SH-SY5Y (cell line): ENCODE data around the gene PIAS2.

Experiments used
- GATA2 ChIP-seq: IDR thresholded peaks from 2 replicates; pipeline ENCODE4 v1.6.1; 2011; ENCODE audit warnings: mild to moderate bottlenecking, low read depth, low read length
- GATA3 ChIP-seq: IDR thresholded peaks from 2 replicates; pipeline ENCODE4 v1.6.1; 2011; ENCODE audit warnings: low read depth, mild to moderate bottlenecking, low read length, moderate library complexity

PIAS2 gene

DNA sequence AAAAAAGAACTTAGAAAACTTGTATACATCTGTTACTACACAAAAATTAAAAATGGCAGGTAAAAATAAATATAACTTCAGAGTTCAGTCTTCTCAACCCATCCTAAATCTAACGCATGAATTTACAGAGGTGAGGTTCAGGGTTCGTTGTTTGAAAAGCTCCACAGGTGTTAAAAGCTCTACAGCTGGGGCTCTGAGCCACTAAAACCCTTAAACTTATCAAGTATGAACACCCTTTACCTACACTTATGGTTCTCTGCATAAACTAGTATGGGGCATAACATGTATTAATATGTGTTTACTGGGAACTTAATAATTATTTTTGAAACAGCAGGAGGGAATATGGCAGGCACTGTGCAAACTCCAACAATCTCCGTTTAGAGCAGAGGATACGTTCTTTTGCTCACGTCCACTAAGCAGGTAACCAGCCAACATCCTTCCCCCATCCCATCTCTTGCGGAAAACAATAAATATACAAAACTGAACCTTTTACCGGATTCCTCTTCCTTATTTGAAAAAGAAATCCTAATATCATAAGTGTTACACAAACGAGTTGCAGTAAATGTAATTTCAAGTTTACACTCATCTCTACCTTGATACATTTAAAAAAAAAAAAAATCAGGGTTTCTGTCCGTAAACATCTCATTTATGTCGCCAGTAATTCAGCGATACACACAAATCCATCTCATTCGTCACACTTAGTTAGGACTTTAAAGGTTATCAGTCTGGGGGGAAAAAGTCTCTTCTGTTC is 1.3 kb downstream of the PIAS2 start:
- TF ChIP-seq GATA3 (no peak), GATA2 (no peak)

- TF ChIP-seq GATA2 (no peak), GATA3 (no peak)
Observed at GRCh38 chr18:46910856-46911255, 6.5 kb downstream of the PIAS2 start.

DNA sequence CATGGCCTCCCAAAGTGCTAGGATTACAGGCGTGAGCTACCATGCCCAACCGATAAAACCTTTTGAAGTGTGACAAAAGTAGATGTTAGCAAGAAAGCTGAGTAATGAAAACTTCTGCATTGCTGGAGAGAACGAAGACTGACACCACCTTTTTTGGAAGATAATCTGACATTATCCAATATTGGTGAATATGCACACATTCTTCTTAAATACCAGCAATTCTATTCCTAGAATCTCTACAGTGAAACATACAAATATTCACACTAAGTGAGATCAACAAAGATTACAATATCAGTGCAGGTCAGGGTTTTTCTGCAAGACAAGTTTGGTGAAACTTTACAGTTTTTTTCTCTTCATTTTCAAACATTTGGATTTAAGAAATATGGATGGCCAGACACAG is 7.8 kb downstream of the PIAS2 start:
- TF ChIP-seq GATA2: no peak

- no peak for TF ChIP-seq GATA2
- no peak for TF ChIP-seq GATA3
Observed at GRCh38 chr18:46903406-46903805, 13.9 kb downstream of the PIAS2 start.

DNA sequence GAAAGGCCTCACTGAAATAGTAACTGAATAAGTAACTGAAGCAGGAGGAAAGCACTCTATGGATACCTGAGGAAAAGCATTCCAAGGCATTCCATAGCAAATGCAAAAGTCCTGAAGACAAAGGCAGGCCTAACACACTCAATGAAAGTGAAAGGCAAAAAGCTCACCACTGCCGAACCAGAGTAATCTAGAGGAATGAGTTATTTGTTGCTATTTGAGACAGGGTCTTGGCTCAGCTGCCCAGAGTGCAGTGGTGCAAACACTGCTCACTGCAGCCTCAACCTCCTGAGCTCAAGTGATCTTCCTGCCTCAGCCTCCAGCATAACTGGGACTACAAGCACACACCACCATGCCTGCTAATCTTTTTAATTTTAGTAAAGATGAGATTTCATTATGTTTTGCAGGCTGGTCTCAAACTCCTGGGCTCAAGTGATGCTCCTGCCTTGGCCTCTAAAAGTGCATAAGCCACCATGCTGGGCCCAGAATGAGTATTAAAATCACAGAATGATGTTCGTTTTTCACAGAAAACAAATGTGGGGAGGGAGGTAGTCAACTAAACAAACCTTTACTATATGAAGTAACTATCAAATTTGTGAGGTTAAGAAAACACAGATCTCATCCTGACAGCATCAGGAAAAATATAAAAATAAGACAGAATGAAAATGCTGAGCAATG is 17.9 kb downstream of the PIAS2 start:
- TF ChIP-seq GATA3 (no peak), GATA2 (no peak)

GRCh38 chr18:46894124-46894523 is 23.2 kb downstream of the PIAS2 start:
- no peak for TF ChIP-seq GATA3
- TF ChIP-seq GATA2: no peak

DNA sequence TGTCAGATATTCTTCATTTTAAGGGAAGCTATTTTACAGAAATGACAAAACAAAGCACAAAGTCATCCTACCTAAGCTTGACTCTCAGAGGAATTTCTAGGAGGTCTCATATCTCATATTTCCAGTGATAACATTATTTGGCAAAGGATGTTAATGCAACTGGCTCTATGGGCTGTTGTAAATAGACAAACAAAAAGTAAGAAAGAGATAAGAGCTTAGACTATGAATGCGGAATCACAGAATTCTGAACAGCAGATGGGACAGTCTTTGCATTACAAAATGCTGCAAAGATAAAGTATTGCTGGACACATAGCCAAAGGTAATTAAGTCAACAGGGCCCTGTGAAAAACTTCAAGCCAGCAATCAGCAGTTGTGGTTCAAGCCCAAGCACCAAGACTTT is 23.9 kb downstream of the PIAS2 start:
- no peak for TF ChIP-seq GATA3
- TF ChIP-seq GATA2: no peak

GRCh38 chr18:46892842-46893241 is 24.5 kb downstream of the PIAS2 start:
- TF ChIP-seq GATA3 (no peak), GATA2 (no peak)

- no peak for TF ChIP-seq GATA3
- no peak for TF ChIP-seq GATA2
Observed at GRCh38 chr18:46891742-46892214, 25.5 kb downstream of the PIAS2 start.

- TF ChIP-seq GATA2 (no peak), GATA3 (no peak)
Observed at GRCh38 chr18:46888965-46889364, 28.3 kb downstream of the PIAS2 start.

- TF ChIP-seq GATA2 (no peak), GATA3 (no peak)
Observed at GRCh38 chr18:46886893-46887292, 30.4 kb downstream of the PIAS2 start.

GRCh38 chr18:46883180-46883579 is 34.1 kb downstream of the PIAS2 start:
- TF ChIP-seq GATA3 (no peak), GATA2 (no peak)

GRCh38 chr18:46877329-46877987 is 39.8 kb downstream of the PIAS2 start:
- TF ChIP-seq GATA3 (no peak), GATA2 (no peak)

DNA sequence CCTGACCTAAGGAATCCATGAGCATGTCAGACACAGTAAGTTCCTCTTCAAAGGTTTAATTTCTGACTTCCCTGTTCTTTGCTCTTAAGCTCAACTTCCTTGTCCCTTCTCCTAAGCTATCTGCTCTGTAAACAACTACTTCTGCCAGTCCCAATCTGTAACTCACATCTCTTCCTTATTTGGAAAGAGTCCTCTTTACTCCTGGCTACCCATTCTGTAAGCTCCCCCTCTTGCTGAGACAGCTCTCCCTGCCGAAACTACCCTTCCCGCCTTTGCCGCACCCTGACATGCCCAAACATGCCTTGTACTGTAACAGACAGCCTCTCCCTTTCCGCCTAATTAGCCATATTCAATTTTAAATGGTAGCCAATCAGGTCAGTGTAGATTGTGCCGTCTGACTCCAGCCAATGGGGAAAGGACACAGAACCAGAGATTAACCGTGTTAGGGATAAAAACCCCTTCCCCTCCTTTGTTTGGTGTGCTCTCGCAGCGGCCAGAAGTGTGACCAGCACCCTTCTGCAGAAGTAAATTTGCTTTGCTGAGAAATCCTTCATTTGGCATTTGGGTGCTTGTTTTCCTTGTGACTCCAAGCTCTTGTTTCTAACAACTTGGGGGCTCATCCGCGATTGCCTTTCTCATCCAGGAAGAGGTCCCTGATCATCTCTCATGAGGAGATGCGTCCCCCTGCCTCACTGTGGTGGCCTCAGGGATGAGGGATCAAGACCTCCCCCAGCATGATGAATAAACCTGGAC is 49.0 kb downstream of the PIAS2 start:
- TF ChIP-seq GATA2: no peak
- TF ChIP-seq GATA3: no peak
